H9 (cell line): ENCODE data around the gene KCNK5. TPM values are rescaled to one million over a fixed set of nuclear protein-coding genes. Genes with fewer than 3 reads are reported as not detected.

Experiments
- DNase-seq: peaks from one replicate; pipeline ENCODE4 v3.0.0-alpha.2; 2017
- H2AFZ ChIP-seq: one replicate; pipeline ENCODE4 v1.6.1; 2013; ENCODE audit warnings: mild to moderate bottlenecking, low read length, control low read depth, moderate library complexity
- H2AK5ac ChIP-seq: 2 replicates; pipeline ENCODE4 v1.6.1; 2013; ENCODE audit warnings: low read length, control low read depth, mixed read lengths; ENCODE audit not compliant: insufficient read length
- H2BK120ac ChIP-seq: one replicate; pipeline ENCODE4 v1.6.1; 2013; ENCODE audit warnings: low read depth, mild to moderate bottlenecking, low read length, control low read depth, inconsistent platforms; ENCODE audit not compliant: poor library complexity, severe bottlenecking
- H2BK12ac ChIP-seq: 2 replicates; pipeline ENCODE4 v1.6.1; 2013; ENCODE audit warnings: low read length, control low read depth, mixed read lengths, low read depth; ENCODE audit not compliant: insufficient read length
- H2BK15ac ChIP-seq: 2 replicates; pipeline ENCODE4 v1.6.1; 2013; ENCODE audit warnings: low read depth, low read length, control low read depth
- H2BK20ac ChIP-seq: one replicate; pipeline ENCODE4 v1.6.1; 2013; ENCODE audit warnings: low read depth, mild to moderate bottlenecking, low read length, control low read depth, inconsistent platforms; ENCODE audit not compliant: poor library complexity, severe bottlenecking
- H2BK5ac ChIP-seq: 2 replicates; pipeline ENCODE4 v1.6.1; 2013; ENCODE audit warnings: low read length, control low read depth, mixed read lengths; ENCODE audit not compliant: insufficient read length
- H3K14ac ChIP-seq: 2 replicates; pipeline ENCODE4 v1.6.1; 2013; ENCODE audit warnings: low read length, control low read depth; ENCODE audit not compliant: insufficient read depth
- H3K18ac ChIP-seq: 2 replicates; pipeline ENCODE4 v1.6.1; 2013; ENCODE audit warnings: low read depth, mild to moderate bottlenecking, mixed read lengths, low read length, control low read depth; ENCODE audit not compliant: insufficient read length
- H3K23ac ChIP-seq: 2 replicates; pipeline ENCODE4 v1.6.1; 2013; ENCODE audit warnings: low read length, control low read depth, mixed read lengths, low read depth; ENCODE audit not compliant: insufficient read length
- H3K23me2 ChIP-seq: 2 replicates; pipeline ENCODE4 v1.6.1; 2013; ENCODE audit warnings: low read depth, mild to moderate bottlenecking, mixed read lengths, low read length, control low read depth; ENCODE audit not compliant: insufficient read length, poor library complexity, severe bottlenecking
- H3K27ac ChIP-seq: 2 replicates; pipeline ENCODE4 v1.5.1; 2013; ENCODE audit warnings: low read length, control low read depth, mixed read lengths, low read depth; ENCODE audit not compliant: insufficient read length
- H3K27me3 ChIP-seq: 2 replicates; pipeline ENCODE4 v1.6.1; 2013; ENCODE audit warnings: low read length, control low read depth, inconsistent platforms; ENCODE audit not compliant: insufficient read depth
- H3K4ac ChIP-seq: 2 replicates; pipeline ENCODE4 v1.6.1; 2013; ENCODE audit warnings: low read depth, mild to moderate bottlenecking, control low read depth, inconsistent platforms, low read length, moderate library complexity
- H3K4me1 ChIP-seq: 2 replicates; pipeline ENCODE4 v1.6.1; 2013; ENCODE audit warnings: low read length, control low read depth, inconsistent platforms; ENCODE audit not compliant: insufficient read depth
- H3K4me2 ChIP-seq: 2 replicates; pipeline ENCODE4 v1.6.1; 2013; ENCODE audit warnings: low read length, control low read depth, mixed read lengths; ENCODE audit not compliant: insufficient read length, insufficient read depth
- H3K56ac ChIP-seq: 2 replicates; pipeline ENCODE4 v1.6.1; 2013; ENCODE audit warnings: low read depth, mild to moderate bottlenecking, mixed read lengths, low read length, control low read depth; ENCODE audit not compliant: insufficient read length
- H3K79me1 ChIP-seq: 2 replicates; pipeline ENCODE4 v1.6.1; 2013; ENCODE audit warnings: low read depth, mild to moderate bottlenecking, moderate library complexity, low read length, control low read depth, inconsistent platforms; ENCODE audit not compliant: insufficient read depth, poor library complexity, severe bottlenecking
- H3K79me2 ChIP-seq: 2 replicates; pipeline ENCODE4 v1.6.1; 2013; ENCODE audit warnings: low read length, control low read depth, inconsistent platforms; ENCODE audit not compliant: insufficient read depth
- H3K9ac ChIP-seq: 2 replicates; pipeline ENCODE4 v1.6.1; 2013; ENCODE audit warnings: low read length, control low read depth, mixed read lengths; ENCODE audit not compliant: insufficient read length; ENCODE audit errors: extremely low read depth
- H3K9me3 ChIP-seq: one replicate; pipeline ENCODE4 v1.6.1; 2013; ENCODE audit warnings: low read depth, low read length, inconsistent platforms; ENCODE audit not compliant: control insufficient read depth
- H3T11ph ChIP-seq: one replicate; pipeline ENCODE4 v1.6.1; 2013; ENCODE audit warnings: mild to moderate bottlenecking, low read length, control low read depth, inconsistent platforms
- H4K20me1 ChIP-seq: one replicate; pipeline ENCODE4 v1.6.1; 2013; ENCODE audit not compliant: control insufficient read depth, insufficient read length, insufficient read depth
- H4K5ac ChIP-seq: 2 replicates; pipeline ENCODE4 v1.6.1; 2013; ENCODE audit warnings: low read depth, mild to moderate bottlenecking, mixed read lengths, low read length, control low read depth; ENCODE audit not compliant: insufficient read length
- H4K8ac ChIP-seq: replicated peaks from 2 replicates; pipeline ENCODE4 v1.6.1; 2013; ENCODE audit warnings: low read length, control low read depth, mixed read lengths, low read depth; ENCODE audit not compliant: insufficient read length
- H4K91ac ChIP-seq: 2 replicates; pipeline ENCODE4 v1.6.1; 2013; ENCODE audit warnings: low read depth, mild to moderate bottlenecking, moderate library complexity, mixed read lengths, low read length, control low read depth; ENCODE audit not compliant: insufficient read length
- H3K27ac Mint-ChIP-seq, 3 experiments: 2 replicates in 2 of 3; 3 replicates in 1 of 3; pipeline ENCODE4 v1.8.0; 2020 to 2021; ENCODE audit warnings: mixed read lengths in 3 of 3, mild to moderate bottlenecking in 1 of 3, moderate library complexity in 1 of 3
- H3K27me3 Mint-ChIP-seq: 2 replicates; pipeline ENCODE4 v1.8.0; 2021; ENCODE audit warnings: low read depth, mild to moderate bottlenecking, moderate library complexity, mixed read lengths
- H3K36me3 Mint-ChIP-seq, 3 experiments: 2 replicates in 2 of 3; 3 replicates in 1 of 3; pipeline ENCODE4 v1.8.0; 2020 to 2021; ENCODE audit warnings: low read depth in 3 of 3, mixed read lengths in 3 of 3; ENCODE audit not compliant: insufficient read depth in 1 of 3
- H3K4me1 Mint-ChIP-seq, 2 experiments: 2 replicates each; pipeline ENCODE4 v1.8.0; 2020; ENCODE audit warnings: mixed read lengths in 2 of 2
- H3K4me3 Mint-ChIP-seq, 2 experiments: 2 replicates in 1 of 2; 3 replicates in 1 of 2; pipeline ENCODE4 v1.8.0; 2020 to 2021; ENCODE audit warnings: mild to moderate bottlenecking in 2 of 2, mixed read lengths in 2 of 2, moderate library complexity in 1 of 2
- H3K9me3 Mint-ChIP-seq, 2 experiments: 2 replicates in 1 of 2; 3 replicates in 1 of 2; pipeline ENCODE4 v1.8.0; 2020; ENCODE audit warnings: mild to moderate bottlenecking in 2 of 2, mixed read lengths in 2 of 2, moderate library complexity in 1 of 2
- WGBS: extraction: QIAGEN DNeasy Blood & Tissue Kit; methylation state at CpG from one replicate; pipeline ENCODE4 v1.1.7; 2013; ENCODE audit warnings: missing lambda C conversion rate, low lambda C conversion rate, mixed read lengths; ENCODE audit not compliant: insufficient read length; ENCODE audit errors: extremely low coverage; 5-methylcytosine and 5-hydroxymethylcytosine counted together
- total RNA-seq: library from RNA; stranded (reverse); gene quantifications from 2 replicates; pipeline ENCODE4 v1.2.1, GENCODE V29; 2021
- TF ChIP-seq, protein P1 (sequence below): fragments of 200-600 bp; sonication (generic); conservative IDR thresholded peaks from 3 replicates; pipeline ENCODE4 v1.8.0; 2021; ENCODE audit warnings: antibody characterized with exemption, mild to moderate bottlenecking

Gene KCNK5
- total RNA-seq, 1 experiment from 2014 or later = 30.0 TPM

DNA sequence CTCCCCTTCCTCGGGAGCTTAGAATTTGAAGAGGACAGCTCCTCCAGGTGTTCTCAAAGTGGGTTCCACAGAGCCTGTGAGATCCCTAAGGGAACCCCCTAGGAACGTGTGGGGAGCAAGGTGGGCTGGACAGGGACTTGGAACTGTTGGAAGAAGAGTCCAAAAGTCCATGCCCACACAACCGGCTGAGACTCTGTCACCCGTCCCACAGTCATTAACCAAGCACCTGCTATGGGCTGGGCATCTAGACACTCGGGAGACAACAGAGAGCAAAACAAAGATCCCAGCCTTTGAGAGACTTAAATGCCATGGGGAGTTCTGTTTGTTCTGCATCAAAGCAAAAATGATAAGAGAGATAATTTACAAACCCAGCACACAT lies 62.4 kb downstream of the KCNK5 start:
- Histone ChIP-seq H3K79me1 (no peaks in the 10 kb centered on the region), H3K27ac (no peak overlapping the region), H3K27me3 (no peaks in the 10 kb centered on the region; the same call in 1 of the 2 replicates), H2BK20ac (no peak overlapping the region), H4K8ac (no peak overlapping the region), H2BK5ac (no peak overlapping the region), H3K4me2 (no peak overlapping the region), H3K9me3 (peaks cover 7% of the 10 kb centered on the region), H3K79me2 (no peaks in the 10 kb centered on the region), H3K4ac (no peak overlapping the region), H3K9ac (no peak overlapping the region), H3K23me2 (no peaks in the 10 kb centered on the region), H3K18ac (no peak overlapping the region), H4K5ac (no peak overlapping the region), H3K14ac (no peak overlapping the region), H2BK15ac (no peak overlapping the region), H4K20me1 (no peaks in the 10 kb centered on the region), H2BK120ac (no peak overlapping the region), H3K4me1 (no peaks in the 10 kb centered on the region), H3K56ac (no peak overlapping the region), H4K91ac (no peak overlapping the region), H3T11ph (no peak overlapping the region), H2BK12ac (no peak overlapping the region), H2AK5ac (no peak overlapping the region), H3K23ac (no peak overlapping the region), H2AFZ (no peak overlapping the region)
- H3K4me1 Mint-ChIP-seq = peaks cover 5% of the 10 kb centered on the region in 2 experiments; a peak in 2 of 4 replicates
- peaks cover 5 to 6% of the 10 kb centered on the region in 2 experiments; a peak in 3 of 5 replicates for H3K9me3 Mint-ChIP-seq
- WGBS = no CpG with 5 or more reads among the region's 5 CpGs
- no peak for DNase-seq
- no peak overlapping the region for H3K4me3 Mint-ChIP-seq
- no peak overlapping the region for H3K27ac Mint-ChIP-seq
- TF ChIP-seq, protein P1, sequence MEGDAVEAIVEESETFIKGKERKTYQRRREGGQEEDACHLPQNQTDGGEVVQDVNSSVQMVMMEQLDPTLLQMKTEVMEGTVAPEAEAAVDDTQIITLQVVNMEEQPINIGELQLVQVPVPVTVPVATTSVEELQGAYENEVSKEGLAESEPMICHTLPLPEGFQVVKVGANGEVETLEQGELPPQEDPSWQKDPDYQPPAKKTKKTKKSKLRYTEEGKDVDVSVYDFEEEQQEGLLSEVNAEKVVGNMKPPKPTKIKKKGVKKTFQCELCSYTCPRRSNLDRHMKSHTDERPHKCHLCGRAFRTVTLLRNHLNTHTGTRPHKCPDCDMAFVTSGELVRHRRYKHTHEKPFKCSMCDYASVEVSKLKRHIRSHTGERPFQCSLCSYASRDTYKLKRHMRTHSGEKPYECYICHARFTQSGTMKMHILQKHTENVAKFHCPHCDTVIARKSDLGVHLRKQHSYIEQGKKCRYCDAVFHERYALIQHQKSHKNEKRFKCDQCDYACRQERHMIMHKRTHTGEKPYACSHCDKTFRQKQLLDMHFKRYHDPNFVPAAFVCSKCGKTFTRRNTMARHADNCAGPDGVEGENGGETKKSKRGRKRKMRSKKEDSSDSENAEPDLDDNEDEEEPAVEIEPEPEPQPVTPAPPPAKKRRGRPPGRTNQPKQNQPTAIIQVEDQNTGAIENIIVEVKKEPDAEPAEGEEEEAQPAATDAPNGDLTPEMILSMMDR = no peak
- H3K36me3 Mint-ChIP-seq = peaks cover 5 to 7% (median 6%) of the 10 kb centered on the region in 3 experiments; a peak in 5 of 7 replicates
- peaks cover 6% of the 10 kb centered on the region for H3K27me3 Mint-ChIP-seq
